NOMO-1 treated with DMSO at 0.1 percent for 48 hours (cell line): ENCODE data around the gene FKBP7.
"Not testable (repeated sequence)": the region's sequence is repeated elsewhere in the genome, so short reads cannot be mapped to it uniquely, and the experiment has no call there.

Experiments
- DNase-seq: peaks from one replicate; lab custom pipeline; 2025; ENCODE audit not compliant: unreplicated experiment; lab: John Stamatoyannopoulos, UW

FKBP7 gene

DNA sequence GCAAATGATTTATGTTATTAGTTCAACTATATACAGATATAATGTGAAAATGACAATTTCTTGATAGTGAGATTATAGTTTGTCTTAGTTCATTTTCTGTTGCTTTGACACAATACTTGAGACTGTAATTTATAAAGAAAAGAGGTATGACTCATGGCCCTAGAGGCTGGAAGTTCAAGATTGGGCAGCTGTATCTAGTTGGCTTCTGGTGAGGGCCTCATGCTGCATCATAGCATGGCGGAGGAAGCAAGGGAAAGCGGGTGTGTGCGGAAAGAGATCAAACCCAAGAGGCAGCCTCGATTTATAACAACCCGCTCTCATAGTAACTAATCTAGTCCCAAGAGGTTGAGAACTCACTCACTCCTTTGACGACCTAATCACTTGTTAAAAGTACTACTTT is 13.2 kb upstream of the FKBP7 start:
- DNase-seq, result no peak

DNA sequence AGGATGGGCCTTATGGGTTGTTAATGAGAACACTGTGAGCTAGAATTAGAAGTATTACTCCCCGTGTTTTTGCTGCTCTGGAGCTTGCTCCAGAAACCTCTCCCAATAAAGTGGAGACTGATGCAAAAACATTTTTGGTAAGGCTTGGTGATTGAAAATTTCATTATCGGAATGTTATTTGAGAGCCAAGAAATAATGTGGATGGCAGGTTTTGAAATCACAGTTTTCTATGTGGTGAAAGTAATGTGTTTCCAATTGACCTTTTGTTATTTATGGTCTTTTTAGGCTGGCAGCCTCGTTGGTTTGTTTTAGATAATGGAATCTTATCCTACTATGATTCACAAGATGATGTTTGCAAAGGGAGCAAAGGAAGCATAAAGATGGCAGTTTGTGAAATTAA is 7.0 kb upstream of the FKBP7 start:
- no peak for DNase-seq

DNA sequence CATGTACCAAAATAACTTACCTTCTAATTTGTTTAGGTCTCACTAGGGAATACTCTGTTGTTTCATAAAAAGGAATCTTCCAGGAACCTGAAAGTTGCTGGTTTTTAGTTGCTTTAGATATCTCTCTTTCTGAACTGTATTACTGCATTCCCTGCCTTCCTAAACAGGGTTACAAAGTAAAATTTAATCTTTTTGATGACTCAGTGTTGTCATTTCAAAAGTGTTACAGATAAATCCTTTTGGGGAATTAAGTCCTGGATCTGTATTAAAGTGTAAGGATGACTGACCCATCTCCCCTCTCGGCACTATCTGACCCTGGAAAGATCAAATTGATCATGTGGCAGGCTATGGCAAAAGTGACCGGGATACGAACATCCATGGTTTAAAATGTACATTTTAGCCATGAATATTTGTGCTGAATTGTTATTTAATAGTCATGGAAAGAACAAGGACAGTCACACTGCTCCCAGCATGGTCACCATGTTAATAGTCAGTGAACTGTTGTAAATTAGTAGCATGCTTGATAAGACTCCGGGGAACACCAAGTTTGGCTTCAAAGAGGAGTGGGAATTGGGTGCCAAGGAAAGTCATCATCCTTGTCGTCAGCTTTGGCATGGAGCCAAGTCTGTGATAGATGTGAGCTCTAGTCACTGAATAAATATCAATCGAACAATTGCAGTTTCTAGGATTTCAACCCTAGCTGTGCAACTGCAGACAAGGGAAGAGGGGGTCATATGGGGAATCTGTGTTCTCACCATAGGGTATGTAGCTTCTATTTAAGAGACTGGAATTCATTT is 6.0 kb upstream of the FKBP7 start:
- DNase-seq, result no peak

DNA sequence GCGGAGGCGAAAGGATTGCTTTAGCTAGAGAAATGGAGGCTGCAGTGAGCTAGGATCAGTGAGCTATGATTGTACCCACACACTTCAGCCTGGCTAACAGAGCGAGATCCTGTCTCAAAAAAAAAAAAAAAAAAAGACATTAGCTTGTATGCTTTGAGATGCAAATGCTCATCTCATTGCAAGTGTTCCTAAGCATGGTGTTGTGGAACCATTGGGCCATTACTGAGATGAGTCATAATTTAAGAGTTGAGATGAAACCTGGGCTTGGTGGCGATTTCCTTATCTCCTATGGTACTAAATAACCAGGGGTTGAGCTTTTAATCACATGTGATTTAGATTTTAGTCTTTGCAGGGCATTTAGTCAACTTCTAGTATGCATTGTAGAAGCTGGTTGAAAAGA is 4.0 kb upstream of the FKBP7 start:
- DNase-seq, result no peak

DNA sequence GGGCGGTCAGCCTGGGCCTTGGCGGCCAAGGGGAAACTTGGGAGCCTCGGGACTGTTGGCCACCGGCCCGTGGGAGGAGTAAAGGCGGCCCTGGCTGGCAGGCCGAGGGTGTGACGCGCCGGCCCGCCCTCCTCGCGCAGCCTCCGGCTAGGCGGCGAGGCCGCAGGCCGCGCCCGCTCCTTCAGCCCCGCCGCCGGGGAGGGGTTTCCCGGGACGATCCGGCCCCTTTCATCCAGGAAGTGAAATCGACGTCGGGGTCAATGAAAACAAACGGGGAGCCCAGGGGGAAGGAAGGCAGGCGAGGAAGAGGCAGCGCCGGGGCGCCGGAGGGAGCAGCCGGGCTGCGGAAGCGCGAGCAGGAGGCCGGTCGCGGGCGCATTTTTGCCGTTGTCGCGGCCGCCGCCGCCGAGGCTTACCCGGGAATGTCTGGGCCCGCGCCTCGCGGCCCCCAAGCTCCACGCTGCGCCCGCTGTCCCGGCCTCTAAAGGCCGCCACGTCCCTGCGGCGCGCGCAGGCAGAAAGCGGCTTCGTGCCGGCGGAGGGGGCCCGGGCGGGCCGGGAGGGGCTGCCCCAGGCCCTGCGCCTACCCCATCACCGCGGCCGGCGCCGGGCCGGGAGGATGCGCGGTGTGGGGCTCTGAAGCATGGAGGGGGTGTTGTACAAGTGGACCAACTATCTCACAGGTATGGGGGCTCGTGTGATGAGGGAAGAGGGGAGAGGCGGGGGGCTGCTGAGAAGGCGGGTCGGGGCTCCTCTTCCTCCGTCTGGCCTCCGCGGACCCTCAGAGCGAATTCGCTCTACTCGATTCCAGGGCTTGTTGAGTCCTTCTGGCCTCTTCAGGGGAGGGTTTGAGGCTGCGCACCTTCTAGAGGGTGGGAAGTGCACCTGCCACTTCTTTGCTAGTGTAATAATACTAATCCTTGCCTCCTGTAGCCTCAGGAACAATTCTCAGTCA is 2.1 kb upstream of the FKBP7 start, which contains the start of gene PLEKHA3:
Gene PLEKHA3, plus strand, starts transcription at position 231 of the 955 bp plus-strand sequence. Its CDS starts 413 bp downstream, at position 644.
- peak; percentile 84 for DNase-seq

DNA sequence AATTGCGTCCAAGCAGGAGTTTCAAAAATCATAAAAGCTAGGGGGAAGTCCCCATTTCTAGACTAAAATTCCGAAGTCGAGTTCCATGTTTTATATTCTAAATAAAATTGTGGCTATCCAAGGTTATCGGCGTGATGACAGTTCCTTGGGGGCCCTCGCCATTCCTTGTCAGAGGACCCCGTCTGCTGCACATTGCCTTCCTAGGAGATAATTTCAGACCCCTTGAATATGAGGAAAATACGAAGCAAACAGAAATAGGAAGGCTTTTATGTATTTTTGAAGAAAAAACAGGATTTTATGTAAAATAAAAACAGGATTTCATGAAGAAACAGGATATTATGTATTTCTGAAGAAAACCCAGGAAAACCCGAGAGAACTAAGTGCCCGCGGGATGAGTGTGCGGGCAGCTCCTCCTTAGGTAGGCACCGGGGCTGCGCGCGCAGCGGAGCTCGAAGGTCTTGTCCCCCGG is 1.4 kb upstream of the FKBP7 start:
- DNase-seq, result no peak

DNA sequence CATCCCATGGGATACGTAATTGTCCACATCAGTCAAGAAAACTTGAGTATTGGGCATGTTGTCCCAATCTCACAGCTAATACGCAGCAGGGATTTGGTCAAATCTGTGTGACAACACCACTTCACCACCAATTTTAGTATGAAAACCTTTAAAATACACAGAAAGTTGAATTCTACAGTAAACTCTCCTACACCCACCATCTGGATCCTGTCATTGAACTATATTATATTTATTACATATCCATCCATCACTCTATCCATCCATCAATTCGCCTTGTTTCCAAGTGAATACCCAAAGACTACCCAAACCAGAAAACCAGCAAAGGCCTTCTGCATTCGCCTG is 846 bp upstream of the FKBP7 start:
- DNase-seq, result no peak

DNA sequence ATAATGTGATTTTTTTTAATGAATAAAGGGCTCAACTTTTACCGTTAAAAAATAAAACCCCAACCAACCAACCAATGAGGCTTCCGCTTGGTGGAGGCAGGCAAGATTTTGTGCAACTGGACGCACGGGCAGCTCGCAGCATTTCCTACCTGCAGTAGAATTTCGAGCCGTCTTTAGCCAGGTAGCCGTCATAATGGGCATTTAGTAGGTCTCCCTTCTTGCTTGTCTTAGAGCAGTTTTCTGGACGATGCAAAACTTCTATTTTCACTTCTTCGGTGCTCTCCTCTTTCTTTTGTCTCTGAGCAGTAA is 316 bp downstream of the FKBP7 start:
- no peak for DNase-seq

DNA sequence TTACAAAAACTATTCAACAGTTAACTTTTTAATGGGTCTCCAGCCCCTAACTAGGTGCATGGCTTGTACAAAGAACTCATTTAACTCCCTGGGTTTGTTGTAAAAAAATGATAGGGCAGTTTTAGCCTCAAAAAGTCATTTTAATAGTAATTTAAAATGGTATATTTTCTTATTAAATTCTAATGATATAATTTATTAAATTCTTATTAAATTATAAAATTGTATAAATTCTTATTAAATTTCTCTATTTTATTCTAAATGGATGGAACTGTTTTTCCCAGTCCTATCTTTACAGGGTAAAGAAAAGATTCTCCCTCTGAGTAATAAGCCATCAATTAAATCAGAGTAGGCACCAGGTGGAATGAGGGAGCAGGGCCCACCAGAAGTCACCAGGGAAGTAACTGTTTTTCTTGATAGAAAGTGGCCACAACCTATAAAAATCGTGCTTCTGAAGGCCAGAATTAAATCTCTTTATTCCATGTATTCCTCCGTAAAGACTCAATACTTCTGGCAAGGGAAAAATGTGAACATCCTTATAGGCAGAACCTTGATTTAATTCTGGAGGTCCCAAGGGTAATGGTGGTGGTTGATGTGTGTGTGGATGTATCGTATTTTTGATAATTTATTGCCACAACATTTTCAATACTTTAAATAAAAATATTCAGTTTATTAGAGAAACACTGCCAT is 814 bp downstream of the FKBP7 start:
- no peak for DNase-seq

DNA sequence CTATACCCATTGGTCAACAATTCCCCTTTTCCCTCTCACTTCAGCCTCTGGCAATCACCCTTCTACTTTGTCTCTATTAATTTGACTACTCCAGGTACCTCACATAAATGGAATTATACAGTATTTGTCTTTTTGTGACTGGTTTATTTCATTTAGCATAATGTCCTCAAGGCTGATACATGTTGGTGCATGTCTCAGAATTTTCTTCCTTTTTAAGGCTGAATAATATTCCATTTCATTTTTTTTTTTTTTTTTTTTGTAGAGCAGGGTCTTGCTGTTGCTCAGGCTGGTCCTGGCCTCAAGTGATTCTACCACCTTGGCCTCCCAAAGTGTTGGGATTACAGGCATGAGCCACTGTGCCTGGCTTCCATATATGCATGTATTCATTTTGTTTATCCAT is 1.9 kb downstream of the FKBP7 start:
- no peak for DNase-seq

DNA sequence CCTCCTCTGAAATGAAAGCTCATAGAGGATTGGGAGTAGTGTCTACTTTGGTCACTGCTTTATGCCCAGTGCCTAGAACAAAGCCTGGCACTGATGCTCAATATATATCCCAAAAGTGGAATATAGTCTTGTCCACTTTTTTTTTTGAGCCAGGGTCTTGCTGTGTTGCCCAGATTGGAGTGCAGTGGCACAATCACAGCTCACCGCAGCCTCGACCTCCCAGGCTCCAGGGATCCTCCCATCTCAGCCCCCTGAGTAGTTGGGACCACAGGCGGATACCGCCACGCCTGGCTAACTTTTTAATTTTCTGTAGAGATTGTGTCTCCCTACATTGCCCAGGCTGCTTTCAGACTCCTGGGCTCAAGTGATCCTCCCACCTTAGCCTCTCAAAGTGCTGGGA is 3.8 kb downstream of the FKBP7 start:
- no peak for DNase-seq

DNA sequence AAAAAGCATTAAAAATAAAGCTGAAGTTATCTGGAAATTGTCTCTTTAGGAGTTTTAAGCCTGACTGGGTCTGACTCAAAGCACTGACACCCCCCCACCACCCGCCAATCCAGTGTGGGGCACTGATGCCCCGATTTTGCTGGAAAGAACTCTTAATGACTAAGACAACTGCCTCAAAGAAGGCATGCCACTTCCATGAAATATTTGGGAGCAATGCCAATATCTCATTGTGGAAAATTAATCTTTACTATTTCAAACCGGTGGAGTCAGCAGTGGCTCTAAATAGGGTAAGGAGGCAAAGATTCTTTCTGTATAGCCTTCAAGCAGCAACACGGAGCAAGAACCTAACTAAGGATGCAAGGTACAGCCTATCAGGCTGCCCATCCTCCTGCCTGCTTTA is 4.5 kb downstream of the FKBP7 start:
- DNase-seq, result no peak

DNA sequence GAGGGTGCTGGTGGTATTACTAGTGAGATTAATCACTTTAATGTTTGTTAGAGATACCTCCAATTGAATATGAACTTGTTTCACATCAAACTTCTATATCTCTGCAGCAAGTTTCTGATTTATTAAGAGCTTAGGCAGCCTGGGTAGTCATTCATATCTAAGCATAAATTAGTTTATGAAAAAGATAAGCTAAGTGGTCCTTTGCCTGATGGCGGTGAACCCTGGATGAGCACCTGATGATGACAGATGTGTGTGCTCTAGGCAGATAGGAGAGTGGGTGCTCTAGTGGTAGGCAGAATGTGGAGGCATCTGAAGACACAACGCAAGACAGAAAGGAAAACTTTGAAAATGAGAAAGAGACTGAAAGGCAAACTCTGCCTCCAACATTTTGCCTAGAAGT is 5.0 kb downstream of the FKBP7 start:
- no peak for DNase-seq

DNA sequence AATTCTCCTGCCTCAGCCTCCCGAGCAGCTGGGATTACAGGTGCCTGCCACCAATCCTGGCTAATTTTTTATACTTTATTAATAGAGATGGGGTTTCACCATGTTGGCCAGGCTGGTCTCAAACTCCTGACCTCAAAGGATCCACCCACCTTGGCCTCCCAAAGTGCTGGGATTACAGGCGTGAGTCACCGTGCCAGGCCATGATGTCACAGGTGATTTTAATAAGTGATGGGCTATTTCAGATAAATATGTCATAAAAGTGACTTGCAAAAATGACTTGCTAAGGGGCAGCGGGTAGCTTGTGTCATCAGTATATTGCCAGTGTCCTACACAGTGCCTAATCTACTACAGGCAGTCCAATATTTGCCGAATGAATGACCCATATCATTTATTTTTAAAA is 7.1 kb downstream of the FKBP7 start:
- DNase-seq, result not testable (repeated sequence)

DNA sequence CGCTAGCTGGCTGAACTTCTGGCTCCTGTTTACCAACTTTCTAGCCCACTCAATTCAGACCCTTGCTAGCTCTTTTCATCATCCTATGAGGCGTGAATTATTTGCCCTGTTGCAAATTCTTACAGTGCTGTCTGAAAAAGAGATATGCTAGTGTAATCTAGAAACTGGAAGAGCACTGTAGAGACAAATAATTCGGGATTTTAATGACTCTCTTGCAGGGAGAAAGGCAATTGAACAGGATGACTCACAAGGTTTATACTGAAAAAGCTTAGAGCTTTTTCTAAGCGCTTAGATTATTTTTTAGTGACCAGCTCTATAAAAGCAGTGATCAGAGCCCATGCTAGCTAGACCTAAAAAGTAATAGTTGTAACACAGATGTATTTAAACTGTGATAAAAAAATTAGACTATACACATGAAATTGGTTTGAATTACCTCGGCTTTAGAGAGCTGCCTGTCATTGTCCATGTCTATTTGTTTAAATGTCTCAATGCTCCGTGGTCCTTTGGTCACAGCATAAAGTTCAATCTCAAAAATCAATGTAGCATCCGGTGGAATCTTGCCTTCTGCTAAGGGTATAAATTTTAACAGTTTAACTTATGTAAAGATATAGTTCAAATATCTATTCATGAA is 9.1 kb downstream of the FKBP7 start:
- no peak for DNase-seq

DNA sequence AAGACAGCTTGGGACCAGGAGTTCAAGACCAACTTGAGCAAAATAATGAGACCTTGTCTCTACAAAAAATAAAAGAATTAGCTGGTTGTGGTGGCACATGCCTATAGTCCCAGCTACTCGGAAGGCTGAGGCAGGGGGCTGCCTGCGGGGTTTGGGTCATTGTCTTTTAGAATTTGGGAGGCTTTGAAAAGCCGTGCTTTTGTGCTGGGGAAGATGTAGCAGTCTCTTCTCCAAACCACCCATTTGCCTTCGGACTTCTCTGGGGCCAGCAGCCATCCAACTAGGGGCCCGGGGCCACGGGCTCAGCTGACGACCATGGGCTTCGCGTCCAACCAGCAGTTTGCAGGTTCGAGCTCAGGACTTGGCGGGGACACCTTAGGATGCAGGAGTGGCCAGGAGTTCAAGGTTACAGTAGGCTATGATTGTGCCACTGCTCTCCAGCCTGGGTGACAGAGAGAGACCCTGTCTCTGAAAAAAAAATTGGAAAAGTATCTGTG is 21.0 kb downstream of the FKBP7 start:
- no peak for DNase-seq

DNA sequence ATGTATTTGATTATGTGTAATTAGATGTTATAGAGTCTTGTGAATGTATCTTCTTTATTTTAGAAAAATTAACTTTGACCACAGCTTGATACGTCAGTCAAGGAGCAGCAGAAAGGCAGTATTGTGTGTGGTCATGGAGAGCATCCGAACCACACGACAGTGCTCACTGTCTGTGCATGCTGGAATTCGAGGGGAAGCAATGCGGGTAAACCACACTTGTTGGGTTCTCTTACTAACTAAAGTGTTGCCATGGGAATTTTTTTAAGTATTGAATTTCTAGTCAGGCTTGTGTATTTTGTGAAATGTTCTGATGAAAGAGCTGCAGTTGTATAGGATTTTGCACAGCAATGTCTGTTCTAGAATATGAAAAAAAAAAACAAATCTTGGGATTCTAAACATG is 22.5 kb downstream of the FKBP7 start:
- no peak for DNase-seq

DNA sequence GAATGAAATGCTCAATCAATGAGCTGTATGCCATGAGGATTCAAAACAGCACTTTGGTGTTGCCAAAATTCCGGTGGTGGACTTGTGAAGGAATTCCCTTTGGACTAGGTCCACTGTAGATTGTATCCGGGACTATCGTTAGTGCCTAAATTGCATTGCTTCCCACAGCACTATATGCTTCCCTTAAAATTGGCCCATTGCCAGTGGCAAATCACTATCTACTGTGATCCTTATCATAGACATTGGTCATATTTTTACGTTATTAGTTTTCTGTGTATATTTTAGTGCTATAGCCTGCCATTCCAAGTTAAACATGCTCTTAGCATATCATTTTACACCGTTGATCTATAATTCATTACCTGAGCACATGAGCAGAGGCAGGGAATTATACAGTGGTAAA is 25.5 kb downstream of the FKBP7 start:
- DNase-seq, result no peak

DNA sequence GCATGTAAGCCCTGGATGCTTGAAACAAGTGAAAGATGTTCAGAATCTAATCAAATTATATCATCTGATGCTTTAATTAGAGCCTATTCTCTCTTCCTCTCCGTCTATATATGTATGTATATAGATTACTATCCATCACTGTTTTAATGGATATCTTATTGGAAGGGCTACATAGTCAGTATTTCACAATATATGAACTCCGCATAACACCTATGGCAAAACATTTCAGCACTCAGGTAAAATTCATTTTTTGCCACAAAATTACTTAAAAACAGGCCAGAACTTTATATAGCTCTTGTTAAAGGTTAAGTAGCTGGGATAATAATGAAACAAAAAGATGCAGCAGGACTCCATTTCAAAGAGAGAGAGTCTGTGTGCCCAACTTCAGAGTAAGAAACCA is 26.1 kb downstream of the FKBP7 start:
- no peak for DNase-seq

DNA sequence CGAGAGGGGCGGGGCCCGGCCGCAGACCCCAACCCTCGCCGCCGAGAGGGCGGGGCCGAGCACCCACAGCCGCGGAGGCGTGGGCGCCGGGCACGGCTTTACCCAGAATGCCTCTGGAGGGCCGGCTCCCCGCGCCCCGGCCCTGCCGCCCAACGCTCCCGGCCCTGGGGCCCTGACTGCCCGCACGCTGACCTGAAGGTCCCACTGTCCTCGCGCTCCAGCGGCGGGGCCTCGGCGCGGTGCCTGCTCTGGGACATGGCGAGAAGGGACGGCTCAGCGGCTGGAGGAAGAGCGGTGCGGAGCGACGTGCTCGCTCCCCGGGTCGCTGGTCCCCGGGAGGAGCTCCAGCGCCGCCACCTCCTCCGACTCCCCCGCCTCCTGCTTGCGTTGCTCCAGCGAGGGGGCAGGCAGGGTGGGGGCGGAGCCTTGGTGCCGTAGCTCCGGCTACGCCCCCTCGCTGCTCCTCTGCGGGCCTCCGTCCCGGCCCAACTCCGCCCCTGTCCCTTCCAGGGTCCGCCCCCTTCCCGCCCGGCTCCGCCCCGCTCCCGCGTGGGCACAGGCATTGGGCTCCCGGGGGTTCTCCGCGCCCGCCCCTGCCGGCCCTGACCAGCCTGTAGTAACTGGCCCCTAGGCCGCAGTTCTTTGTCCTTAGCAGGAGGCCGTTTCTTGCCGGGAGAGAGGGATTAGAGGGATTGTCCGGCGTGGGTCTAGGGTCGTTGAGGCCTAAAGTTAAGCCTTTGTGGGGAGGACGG is 27.4 kb downstream of the FKBP7 start, which contains the start of the genes PJVK and PRKRA:
Gene PJVK, plus strand, starts transcription at position 605 of the 752 bp plus-strand sequence. CDS start 2,032 bp downstream, outside the sequence.
Gene PRKRA, minus strand, starts transcription at position 402 of the 752 bp plus-strand sequence. Its CDS starts 145 bp downstream, at position 257.
- peak; percentile 94 for DNase-seq
